ENCODE results near the gene TRIM7.
"Not testable (repeated sequence)": the region's sequence is repeated elsewhere in the genome, so short reads cannot be mapped to it uniquely, and the experiment has no call there.

TRIM7 gene

GRCh38 chr5:181173027-181173419 is 32.0 kb downstream of the TRIM7 start:
- DNase-seq (ENCODE audit: low spot score) = no peak

- no peak for DNase-seq (ENCODE audit: low spot score)
These were observed 33.2 kb downstream of the TRIM7 start for GRCh38 chr5:181171782-181172181.

- DNase-seq (ENCODE audit: low spot score) = no peak
These were observed 34.0 kb downstream of the TRIM7 start for GRCh38 chr5:181170996-181171395.

- DNase-seq (ENCODE audit: low spot score) = no peak
These were observed 34.7 kb downstream of the TRIM7 start for GRCh38 chr5:181170237-181170825.

- not testable (repeated sequence) for DNase-seq (ENCODE audit: low spot score)
These were observed 35.3 kb downstream of the TRIM7 start for GRCh38 chr5:181169459-181170236.

- no peak for DNase-seq (ENCODE audit: low spot score)
These were observed 36.3 kb downstream of the TRIM7 start for GRCh38 chr5:181168595-181169118.

GRCh38 chr5:181167814-181168488 is 37.0 kb downstream of the TRIM7 start:
- no peak for DNase-seq (ENCODE audit: low spot score)

- DNase-seq (ENCODE audit: low spot score) = no peak
These were observed 37.9 kb downstream of the TRIM7 start for GRCh38 chr5:181166812-181167733.

GRCh38 chr5:181164076-181164952 is 40.7 kb downstream of the TRIM7 start:
- no peak for DNase-seq (ENCODE audit: low spot score)

- no peak for DNase-seq (ENCODE audit: low spot score)
These were observed 41.4 kb downstream of the TRIM7 start for GRCh38 chr5:181163487-181164075.

GRCh38 chr5:181161534-181162175 is 43.3 kb downstream of the TRIM7 start:
- DNase-seq (ENCODE audit: low spot score) = no peak

- not testable (repeated sequence) for DNase-seq (ENCODE audit: low spot score)
These were observed 44.1 kb downstream of the TRIM7 start for GRCh38 chr5:181160755-181161533.

- no peak for DNase-seq (ENCODE audit: low spot score)
These were observed 44.7 kb downstream of the TRIM7 start for GRCh38 chr5:181160152-181160754.

- DNase-seq (ENCODE audit: low spot score) = peak; percentile 86
These were observed 45.5 kb downstream of the TRIM7 start for GRCh38 chr5:181159286-181160151.

GRCh38 chr5:181158869-181159268 is 46.1 kb downstream of the TRIM7 start:
- no peak for DNase-seq (ENCODE audit: low spot score)

- DNase-seq (ENCODE audit: low spot score) = no peak
These were observed 48.2 kb downstream of the TRIM7 start for GRCh38 chr5:181156758-181157157.

GRCh38 chr5:181153814-181154213 is 51.2 kb downstream of the TRIM7 start:
- no peak for DNase-seq (ENCODE audit: low spot score)

GRCh38 chr5:181152406-181152805 is 52.6 kb downstream of the TRIM7 start:
- DNase-seq (ENCODE audit: low spot score) = no peak
